Measurements from ENCODE around the gene FAM107B. TPM values are rescaled to one million over a fixed set of nuclear protein-coding genes. Genes with fewer than 3 reads are reported as not detected.
A peak's percentile ranks its signal among the peaks of the same experiment; 100 is the strongest.

FAM107B gene
- total and polyA plus RNA-seq, 4 experiments from 2014 or later: 191 to 346 (median 238) TPM

- H3K27ac ChIP-seq (ENCODE audit: low read depth, low read length): peak overlapping the region; percentile 96
- intact Hi-C loops (cut with micrococcal nuclease): loop anchor here (2.0 to 10.0 kb wide), 3 partner anchors 73 to 305 kb away; partner anchors contain the start of genes DCLRE1C and MEIG1
- no peaks in the 10 kb centered on the region for H3K36me3 ChIP-seq (ENCODE audit: insufficient read depth, low read length)
- Mint-ChIP-seq H3K27ac (peak overlapping the region; percentile 98 to 100 (median 100)), H3K4me3 (peak overlapping the region in 7 of 8 donors; percentile 5 to 90 (median 24)), H3K9me3 (no peaks in the 10 kb centered on the region), H3K36me3 (no peaks in the 10 kb centered on the region), H3K4me1 (peaks cover 58 to 89% (median 71%) of the 10 kb centered on the region in 4 donors), H3K27me3 (no peaks in the 10 kb centered on the region)
- H3K4me3 ChIP-seq (ENCODE audit: low read length in 2 of 2): no peak overlapping the region
- peaks cover 70% of the 10 kb centered on the region for H3K4me1 ChIP-seq (ENCODE audit: insufficient read depth, low read length)
- DNase-seq: no peak
- H3K27me3 ChIP-seq (ENCODE audit: insufficient read depth, low read length): no peaks in the 10 kb centered on the region
- ChIA-PET POLR2A (ENCODE audit: partially characterized antibody) (interaction anchor here (1.3 to 2.6 kb wide), 4 partner anchors 9 to 79 kb away, joined by 3 to 26 read pairs (median 10); no protein-coding TSS in a partner anchor), CTCF (ENCODE audit: partially characterized antibody) (interaction anchor here (1.4 to 2.0 kb wide), 3 partner anchors 10 to 113 kb away, joined by 3 to 4 read pairs (median 3); no protein-coding TSS in a partner anchor)
- H3K9me3 ChIP-seq (ENCODE audit: control insufficient read depth in 1 of 2, low read length in 2 of 2): no peaks in the 10 kb centered on the region
These were observed 125.0 kb downstream of the FAM107B start for GRCh38 chr10:14649739-14650138.

- Histone ChIP-seq H3K27ac (ENCODE audit: low read depth, low read length) (peak overlapping the region; percentile 96), H3K4me1 (ENCODE audit: insufficient read depth, low read length) (peaks cover 62% of the 10 kb centered on the region), H3K4me3 (ENCODE audit: low read length in 2 of 2) (no peak overlapping the region), H3K27me3 (ENCODE audit: insufficient read depth, low read length) (no peaks in the 10 kb centered on the region), H3K36me3 (ENCODE audit: insufficient read depth, low read length) (no peaks in the 10 kb centered on the region), H3K9me3 (ENCODE audit: control insufficient read depth in 1 of 2, low read length in 2 of 2) (no peaks in the 10 kb centered on the region)
- Mint-ChIP-seq H3K9me3 (no peaks in the 10 kb centered on the region), H3K27ac (peak overlapping the region; percentile 98 to 100 (median 100)), H3K27me3 (no peaks in the 10 kb centered on the region), H3K36me3 (no peaks in the 10 kb centered on the region), H3K4me1 (peaks cover 54 to 85% (median 63%) of the 10 kb centered on the region in 4 donors), H3K4me3 (peak overlapping the region; percentile 85 to 91 (median 88))
- intact Hi-C loops (cut with micrococcal nuclease): loop anchor here (1.0 to 10.0 kb wide), 9 partner anchors 10 to 306 kb away; partner anchors contain the start of genes CDNF, DCLRE1C, HSPA14 and MEIG1
- CTCF ChIA-PET (ENCODE audit: partially characterized antibody): interaction anchor here (1.2 to 2.0 kb wide), 3 partner anchors 98 to 112 kb away, joined by 3 to 4 read pairs (median 3); no protein-coding TSS in a partner anchor
- peak in 1 of 5 donors; percentile 20 for DNase-seq
- POLR2A ChIA-PET (ENCODE audit: partially characterized antibody): interaction anchor here (0.5 to 3.4 kb wide), 14 partner anchors 10 to 559 kb away, joined by 3 to 26 read pairs (median 6); partner anchors contain the start of genes CDNF, HSPA14 and MSANTD7
These were observed 125.8 kb downstream of the FAM107B start for GRCh38 chr10:14648946-14649345.

GRCh38 chr10:14648005-14648765 is 126.5 kb downstream of the FAM107B start:
- ChIA-PET CTCF (ENCODE audit: partially characterized antibody) (interaction anchor here (1.2 to 2.0 kb wide), 3 partner anchors 95 to 111 kb away, joined by 3 to 4 read pairs (median 3); no protein-coding TSS in a partner anchor), POLR2A (ENCODE audit: partially characterized antibody) (interaction anchor here (0.6 to 3.4 kb wide), 22 partner anchors 9 to 190 kb away, joined by 3 to 26 read pairs (median 4); partner anchors contain the start of genes CDNF, HSPA14 and MSANTD7)
- peak overlapping the region; percentile 85 to 91 (median 88) for H3K4me3 Mint-ChIP-seq
- H3K27me3 Mint-ChIP-seq: no peaks in the 10 kb centered on the region
- peak; percentile 87 to 95 (median 89) for DNase-seq
- H3K27ac ChIP-seq (ENCODE audit: low read depth, low read length): peak overlapping the region; percentile 96
- peak overlapping the region; percentile 98 to 100 (median 100) for H3K27ac Mint-ChIP-seq
- peaks cover 49 to 80% (median 57%) of the 10 kb centered on the region in 4 donors for H3K4me1 Mint-ChIP-seq
- intact Hi-C loops (cut with micrococcal nuclease): loop anchor here (1.0 to 10.0 kb wide), 9 partner anchors 11 to 307 kb away; partner anchors contain the start of genes CDNF, DCLRE1C, HSPA14 and MEIG1
- H3K9me3 ChIP-seq (ENCODE audit: control insufficient read depth in 1 of 2, low read length in 2 of 2): no peaks in the 10 kb centered on the region
- no peaks in the 10 kb centered on the region for H3K9me3 Mint-ChIP-seq
- no peaks in the 10 kb centered on the region for H3K36me3 Mint-ChIP-seq
- H3K36me3 ChIP-seq (ENCODE audit: insufficient read depth, low read length): no peaks in the 10 kb centered on the region
- no peaks in the 10 kb centered on the region for H3K27me3 ChIP-seq (ENCODE audit: insufficient read depth, low read length)
- H3K4me1 ChIP-seq (ENCODE audit: insufficient read depth, low read length): peaks cover 54% of the 10 kb centered on the region
- H3K4me3 ChIP-seq (ENCODE audit: low read length in 2 of 2): peak overlapping the region in 1 of 2 donors; percentile 51

GRCh38 chr10:14645239-14645960 is 129.3 kb downstream of the FAM107B start:
- peaks cover 32 to 52% (median 37%) of the 10 kb centered on the region in 4 donors for H3K4me1 Mint-ChIP-seq
- peak overlapping the region; percentile 20 to 84 (median 80) for H3K27ac Mint-ChIP-seq
- peaks cover 0 to 3% (median 0%) of the 10 kb centered on the region in 8 donors for H3K9me3 Mint-ChIP-seq
- Histone ChIP-seq H3K4me1 (ENCODE audit: insufficient read depth, low read length) (peaks cover 42% of the 10 kb centered on the region), H3K36me3 (ENCODE audit: insufficient read depth, low read length) (no peaks in the 10 kb centered on the region), H3K9me3 (ENCODE audit: control insufficient read depth in 1 of 2, low read length in 2 of 2) (no peaks in the 10 kb centered on the region), H3K4me3 (ENCODE audit: low read length in 2 of 2) (no peak overlapping the region), H3K27ac (ENCODE audit: low read depth, low read length) (no peak overlapping the region), H3K27me3 (ENCODE audit: insufficient read depth, low read length) (no peaks in the 10 kb centered on the region)
- H3K4me3 Mint-ChIP-seq: peak overlapping the region in 2 of 8 donors; percentile 42 to 61
- no peaks in the 10 kb centered on the region for H3K27me3 Mint-ChIP-seq
- ChIA-PET POLR2A (ENCODE audit: partially characterized antibody) (interaction anchor here (1.0 to 2.4 kb wide), 5 partner anchors 12 to 192 kb away, joined by 3 to 7 read pairs (median 3); partner anchors contain the start of genes CDNF, HSPA14 and MSANTD7), CTCF (ENCODE audit: partially characterized antibody) (interaction anchor here (0.6 to 1.4 kb wide), 3 partner anchors 11 to 85 kb away, joined by 3 read pairs; no protein-coding TSS in a partner anchor)
- H3K36me3 Mint-ChIP-seq: no peaks in the 10 kb centered on the region
- intact Hi-C loops (cut with micrococcal nuclease): loop anchor here (10.0 kb wide), 1 partner anchor 309 kb away; the partner anchor contains the start of genes DCLRE1C and MEIG1
- no peak for DNase-seq

- POLR2A ChIA-PET (ENCODE audit: partially characterized antibody): interaction anchor here (1.7 to 1.8 kb wide), 2 partner anchors 10 to 15 kb away, joined by 5 read pairs; no protein-coding TSS in a partner anchor
- no peak overlapping the region for H3K27ac ChIP-seq (ENCODE audit: low read depth, low read length)
- Mint-ChIP-seq H3K27ac (peak overlapping the region in 1 of 7 donors; percentile 0), H3K4me1 (peaks cover 0 to 9% (median 3%) of the 10 kb centered on the region in 4 donors), H3K27me3 (no peaks in the 10 kb centered on the region), H3K4me3 (no peak overlapping the region), H3K9me3 (peaks cover 0 to 3% (median 0%) of the 10 kb centered on the region in 8 donors), H3K36me3 (peaks cover 0 to 3% of the 10 kb centered on the region in 2 donors)
- intact Hi-C loops (cut with micrococcal nuclease): loop anchor here (10.0 kb wide), 1 partner anchor 315 kb away; the partner anchor contains the start of genes DCLRE1C and MEIG1
- CTCF ChIA-PET (ENCODE audit: partially characterized antibody): interaction anchor here (0.9 to 1.6 kb wide), 3 partner anchors 11 to 14 kb away, joined by 3 to 4 read pairs (median 3); no protein-coding TSS in a partner anchor
- no peaks in the 10 kb centered on the region for H3K36me3 ChIP-seq (ENCODE audit: insufficient read depth, low read length)
- no peak overlapping the region for H3K4me3 ChIP-seq (ENCODE audit: low read length in 2 of 2)
- DNase-seq: no peak
- no peaks in the 10 kb centered on the region for H3K27me3 ChIP-seq (ENCODE audit: insufficient read depth, low read length)
- no peaks in the 10 kb centered on the region for H3K9me3 ChIP-seq (ENCODE audit: control insufficient read depth in 1 of 2, low read length in 2 of 2)
- no peaks in the 10 kb centered on the region for H3K4me1 ChIP-seq (ENCODE audit: insufficient read depth, low read length)
These were observed 135.1 kb downstream of the FAM107B start for GRCh38 chr10:14639637-14640036.

GRCh38 chr10:14635043-14635710 is 139.5 kb downstream of the FAM107B start:
- H3K27ac ChIP-seq (ENCODE audit: low read depth, low read length): no peak overlapping the region
- H3K9me3 Mint-ChIP-seq: peaks cover 0 to 1% (median 0%) of the 10 kb centered on the region in 8 donors
- POLR2A ChIA-PET (ENCODE audit: partially characterized antibody): no interaction called here
- peaks cover under 1 to 12% (median 4%) of the 10 kb centered on the region in 4 donors for H3K4me1 Mint-ChIP-seq
- H3K36me3 ChIP-seq (ENCODE audit: insufficient read depth, low read length): no peaks in the 10 kb centered on the region
- peak overlapping the region in 1 of 7 donors; percentile 7 for H3K27ac Mint-ChIP-seq
- H3K27me3 ChIP-seq (ENCODE audit: insufficient read depth, low read length): no peaks in the 10 kb centered on the region
- no peaks in the 10 kb centered on the region for H3K9me3 ChIP-seq (ENCODE audit: control insufficient read depth in 1 of 2, low read length in 2 of 2)
- CTCF ChIA-PET (ENCODE audit: partially characterized antibody): no interaction called here
- intact Hi-C loops (cut with micrococcal nuclease): no loop called here
- H3K4me3 ChIP-seq (ENCODE audit: low read length in 2 of 2): no peak overlapping the region
- H3K27me3 Mint-ChIP-seq: no peaks in the 10 kb centered on the region
- peaks cover 0 to 3% of the 10 kb centered on the region in 2 donors for H3K36me3 Mint-ChIP-seq
- DNase-seq: no peak
- H3K4me3 Mint-ChIP-seq: no peak overlapping the region
- H3K4me1 ChIP-seq (ENCODE audit: insufficient read depth, low read length): no peaks in the 10 kb centered on the region
